HG02623 (cell line): ENCODE data around the gene ECSCR.
"Not testable (repeated sequence)": the region's sequence is repeated elsewhere in the genome, so short reads cannot be mapped to it uniquely, and the experiment has no call there.

Experiments used
- ATAC-seq: cut with Tn5 transposase; IDR thresholded peaks from one replicate; pipeline ENCODE4 v1.9.1; 2021; ENCODE audit warnings: moderate library complexity; ENCODE audit not compliant: unreplicated experiment

ECSCR gene

GRCh38 chr5:139414581-139415130, 47.9 kb downstream of the ECSCR start:
- no peak for ATAC-seq

DNA sequence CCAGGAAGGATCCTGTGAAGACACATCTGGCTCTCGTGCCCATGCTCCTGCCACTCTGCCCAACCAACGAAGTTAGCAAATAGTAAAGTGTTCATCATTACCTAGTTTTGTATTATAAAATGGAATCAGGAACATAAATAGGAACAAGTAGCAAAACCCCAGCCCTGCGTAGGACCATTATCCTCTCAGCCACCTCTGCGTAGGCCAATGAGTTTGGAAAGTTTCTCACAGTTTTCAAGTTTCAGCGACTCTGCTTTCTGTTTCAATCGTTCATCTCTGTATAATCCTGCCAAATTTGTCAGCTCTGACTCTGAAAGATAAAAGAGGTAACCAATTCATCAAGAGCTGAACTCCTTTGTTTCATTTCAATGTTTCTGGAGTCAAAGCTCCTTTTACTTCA, 48.6 kb downstream of the ECSCR start:
- ATAC-seq: no peak

DNA sequence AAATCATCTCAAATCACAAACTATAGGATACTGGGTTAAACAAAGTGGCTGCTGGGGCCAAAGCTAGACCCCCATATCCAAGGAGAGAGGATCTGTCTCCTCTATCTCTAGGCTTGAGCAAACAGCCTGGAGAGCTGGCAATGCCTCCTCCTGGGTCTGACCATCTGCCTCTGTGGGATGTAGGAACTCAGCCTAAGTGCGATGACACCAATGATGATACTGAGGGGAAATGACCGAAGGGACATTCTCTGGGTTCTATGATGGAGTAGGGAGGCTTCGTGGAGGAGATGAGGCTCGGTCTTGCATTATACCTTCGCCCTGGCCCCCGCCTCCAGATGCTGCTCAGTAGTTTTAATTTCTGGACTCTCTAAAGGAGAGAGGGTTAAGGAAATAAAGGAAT, 49.4 kb downstream of the ECSCR start:
- ATAC-seq: no peak

DNA sequence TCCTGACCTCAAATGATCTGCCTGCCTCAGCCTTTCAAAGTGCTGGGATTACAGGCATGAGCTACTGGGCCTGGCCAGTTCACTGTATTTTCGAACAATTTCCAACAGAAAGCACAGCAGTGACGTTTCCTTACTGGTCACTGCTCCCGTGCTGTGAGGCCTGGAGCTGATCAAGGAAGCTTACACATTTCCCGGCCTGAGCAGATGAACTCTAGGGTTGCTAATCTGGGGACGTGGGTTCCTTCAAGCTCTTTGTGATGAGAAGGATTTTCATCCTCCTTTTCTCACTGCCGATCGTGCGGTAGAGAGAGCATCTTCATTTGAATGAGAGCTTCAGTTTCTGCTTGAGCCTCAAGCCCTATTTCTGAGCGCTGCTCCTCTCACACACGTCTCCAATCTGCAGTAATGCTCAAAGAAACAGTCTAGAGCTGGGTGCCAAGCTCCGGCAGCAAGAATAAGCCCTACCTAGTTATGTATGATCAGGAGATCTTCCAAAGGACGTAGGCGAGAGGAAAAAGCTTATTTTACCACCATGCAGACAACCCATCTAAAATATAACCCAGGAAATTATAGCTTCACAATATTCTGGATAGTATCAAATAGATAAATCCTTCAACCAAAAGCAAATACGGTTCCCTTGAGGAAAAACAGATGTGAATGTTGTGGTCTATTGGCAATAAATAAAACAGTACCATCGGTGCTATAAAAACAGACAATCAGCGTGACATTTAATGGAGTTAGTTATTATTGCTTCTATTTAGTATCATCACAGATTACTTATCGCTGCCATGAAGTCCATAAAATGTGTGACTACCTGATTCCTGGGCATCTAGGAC, 51.3 kb downstream of the ECSCR start:
- no peak for ATAC-seq

DNA sequence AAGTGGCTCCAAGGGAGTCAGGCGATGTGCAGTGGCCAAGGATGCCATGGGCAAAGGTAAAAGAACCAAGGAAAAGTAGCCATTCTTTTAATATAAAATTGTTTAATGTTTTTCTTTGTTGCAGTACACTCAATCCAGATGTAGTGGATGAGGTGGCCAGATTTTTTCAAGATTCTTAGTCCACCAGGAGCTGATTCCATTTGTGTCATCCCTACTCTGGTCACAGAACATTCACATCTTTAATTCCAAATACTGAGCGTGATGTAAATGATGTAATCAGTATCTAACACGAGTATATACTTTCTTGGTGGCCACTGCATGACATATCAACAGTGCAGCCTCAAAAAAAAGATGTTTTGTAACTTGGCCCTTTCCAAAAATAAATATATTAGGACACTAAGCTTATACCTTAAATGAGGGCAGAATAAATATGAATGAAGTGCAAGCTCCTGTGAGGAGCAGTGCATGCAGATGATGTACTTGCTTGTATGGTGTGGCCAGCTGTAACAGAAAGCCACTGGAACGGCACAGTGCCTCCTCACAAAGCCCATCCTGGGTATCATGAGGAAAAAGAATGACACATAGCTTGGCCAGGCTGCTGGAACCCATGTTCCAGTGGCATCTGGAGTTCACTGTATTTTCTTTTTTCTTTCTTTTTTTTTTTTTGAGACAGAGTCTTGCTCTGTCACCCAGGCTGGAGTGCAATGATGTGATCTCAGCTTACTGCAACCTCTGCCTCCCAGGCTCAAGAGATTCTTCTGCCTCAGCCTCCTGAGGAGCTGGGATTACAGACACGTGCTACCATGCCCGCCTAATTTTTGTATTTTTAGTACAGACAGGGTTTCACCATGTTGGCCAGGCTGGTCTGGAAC, 52.2 kb downstream of the ECSCR start:
- ATAC-seq: no peak

DNA sequence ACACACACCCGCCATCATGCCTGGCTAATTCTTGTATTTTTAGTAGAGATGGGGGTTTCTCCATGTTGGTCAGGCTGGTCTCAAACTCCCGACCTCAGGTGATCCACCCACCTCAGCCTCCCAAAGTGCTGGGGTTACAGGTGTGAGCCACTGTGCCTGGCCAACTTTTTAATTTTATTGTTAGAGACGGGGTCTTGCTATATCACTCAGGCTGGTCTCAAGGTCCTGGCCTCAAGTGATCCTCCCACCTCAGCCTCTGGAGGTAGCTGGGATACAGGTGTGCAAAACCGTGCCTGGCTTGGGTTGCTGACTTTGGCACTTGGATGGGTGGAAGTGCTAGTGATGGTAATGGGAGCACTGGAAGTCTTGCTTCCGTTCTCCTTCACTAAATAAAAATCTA, 53.4 kb downstream of the ECSCR start:
- not testable (repeated sequence) for ATAC-seq

DNA sequence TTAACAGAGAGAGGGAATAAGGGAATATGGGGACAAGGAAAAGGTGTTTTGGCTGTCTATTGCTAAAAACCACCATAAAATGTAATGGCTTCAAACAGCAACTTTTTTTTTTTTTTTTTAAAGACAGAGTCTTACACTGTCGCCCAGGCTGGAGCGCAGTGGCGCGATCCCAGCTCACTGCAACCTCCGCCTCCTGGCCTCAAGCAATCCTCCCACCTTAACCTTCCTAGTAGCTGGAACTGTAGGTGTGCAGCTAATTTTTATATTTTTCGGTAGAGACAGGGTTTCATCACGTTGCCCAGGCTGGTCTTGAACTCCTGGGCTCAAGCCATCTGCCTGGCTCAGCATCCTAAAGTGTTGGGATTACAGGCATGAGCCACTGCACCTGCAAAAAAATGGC, 54.4 kb downstream of the ECSCR start:
- ATAC-seq: no peak

- ATAC-seq: no peak
Measured at GRCh38 chr5:139407517-139407916, 55.0 kb downstream of the ECSCR start.

- ATAC-seq: no peak
Measured at GRCh38 chr5:139406963-139407362, 55.6 kb downstream of the ECSCR start.

DNA sequence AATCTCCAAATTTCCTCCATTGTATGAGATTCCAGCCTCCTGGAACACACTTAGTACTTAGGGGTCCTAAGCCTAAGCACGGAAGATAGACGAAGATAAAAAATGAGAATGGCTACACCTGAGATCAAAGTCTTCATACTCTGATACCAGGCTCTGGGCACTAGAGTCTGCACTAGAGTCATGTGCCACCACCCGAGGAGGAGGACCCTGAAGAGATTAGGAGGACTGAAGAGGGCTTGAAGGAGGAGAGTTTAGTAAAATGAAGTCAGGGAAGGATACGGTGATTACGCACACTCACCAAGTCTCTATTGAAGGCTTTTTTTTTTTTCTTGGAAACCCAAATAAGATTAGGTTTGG, 58.1 kb downstream of the ECSCR start:
- ATAC-seq: no peak

DNA sequence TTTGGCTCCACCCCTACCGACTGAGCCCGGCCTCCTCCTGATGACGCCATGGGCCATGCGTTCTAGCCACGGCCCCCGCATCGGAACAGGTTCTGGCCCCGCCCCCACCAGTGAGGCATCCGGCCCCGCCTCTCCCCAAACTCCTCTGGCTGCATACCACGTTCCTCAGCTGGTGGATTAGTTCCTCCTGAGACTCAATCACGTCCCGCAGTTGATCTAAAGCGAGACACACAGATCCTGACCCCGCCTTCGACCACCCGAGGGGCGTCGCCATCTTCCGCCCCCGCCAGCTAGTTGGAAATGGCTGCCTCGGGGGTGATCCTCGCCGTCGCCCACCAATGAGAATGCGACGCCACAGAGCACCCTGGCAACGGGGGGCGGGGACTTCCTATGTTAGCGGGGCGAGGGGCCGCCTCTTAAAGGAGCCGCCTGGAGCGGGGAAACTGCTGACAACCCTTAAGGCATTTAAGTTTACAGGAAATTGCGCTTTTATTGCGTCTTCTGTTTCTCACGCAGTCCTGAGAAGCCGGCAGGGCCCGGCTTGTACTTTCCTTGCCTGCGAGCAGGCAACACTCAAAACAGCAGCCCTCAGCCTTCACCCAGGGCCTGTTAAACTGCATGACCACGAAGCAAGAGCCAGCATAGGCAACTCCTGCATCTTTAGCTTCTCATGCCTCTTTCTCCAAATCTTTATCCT, 58.6 kb downstream of the ECSCR start, which contains the start of gene SPATA24:
Gene SPATA24, minus strand, starts transcription at position 303 of the 697 bp plus-strand sequence. Its CDS starts 29 bp downstream, at position 274.
- ATAC-seq: peak; percentile 88

DNA sequence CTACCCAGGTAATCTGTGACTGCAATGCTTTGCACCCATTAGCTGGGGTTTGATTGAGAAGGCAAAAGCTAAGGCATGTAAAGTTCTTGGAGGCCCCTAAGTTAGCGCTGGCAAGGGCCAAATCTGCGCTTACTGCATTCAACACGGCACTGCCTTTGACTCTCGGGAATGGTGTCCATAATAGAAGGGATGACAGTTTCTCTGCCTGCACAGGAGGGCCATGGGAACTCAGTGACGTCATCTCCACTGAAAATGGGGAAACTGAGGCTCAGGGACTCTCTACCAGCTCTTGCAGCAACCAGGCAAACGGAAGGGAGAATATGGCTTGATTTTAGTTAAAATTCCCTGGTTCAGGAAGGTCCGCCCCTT, 59.1 kb downstream of the ECSCR start:
- no peak for ATAC-seq

- no peak for ATAC-seq
Measured at GRCh38 chr5:139402561-139403158, 59.9 kb downstream of the ECSCR start.

DNA sequence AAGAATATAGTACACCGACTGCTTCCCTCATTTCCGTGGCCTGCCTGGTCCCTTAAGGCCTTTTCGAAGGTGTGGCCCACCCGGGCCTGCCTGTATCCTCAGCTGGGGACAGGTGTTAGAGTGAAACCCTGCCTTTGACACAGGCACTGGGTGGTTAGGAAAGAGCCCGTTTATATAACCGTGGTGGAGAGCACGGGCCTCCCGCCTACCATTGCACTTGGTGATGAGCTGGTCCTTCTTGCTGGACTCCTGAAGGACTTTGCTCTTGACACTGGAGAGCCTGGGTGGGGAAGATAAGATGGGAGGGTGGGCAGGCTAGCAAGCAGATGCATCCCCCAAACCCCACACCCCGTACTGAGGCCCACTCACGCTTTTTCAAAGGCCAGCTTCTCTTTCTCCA, 61.0 kb downstream of the ECSCR start:
- no peak for ATAC-seq

GRCh38 chr5:139399501-139400121, 62.9 kb downstream of the ECSCR start:
- ATAC-seq: no peak
